ENCODE results near the gene ROCK2. TPM values are rescaled to one million over a fixed set of nuclear protein-coding genes. Genes with fewer than 3 reads are reported as not detected.
"Not testable (repeated sequence)": the region's sequence is repeated elsewhere in the genome, so short reads cannot be mapped to it uniquely, and the experiment has no call there.

Gene ROCK2
- total RNA-seq, 2 experiments from 2014 or later: 19.1 to 20.5 TPM

GRCh38 chr2:11343368-11343649 is 1.1 kb downstream of the ROCK2 start:
- no peak for DNase-seq
- CTCF ChIA-PET: interaction anchor here (1.4 to 1.5 kb wide), 2 partner anchors 219 to 241 kb away, joined by 3 to 5 read pairs; no protein-coding TSS in a partner anchor
- Mint-ChIP-seq H3K27ac (peak overlapping the region; percentile 92), H3K36me3 (ENCODE audit: low read depth) (peaks cover 2% of the 10 kb centered on the region), H3K9me3 (no peaks in the 10 kb centered on the region), H3K4me1 (peaks cover 33% of the 10 kb centered on the region), H3K27me3 (peaks cover 4% of the 10 kb centered on the region), H3K4me3 (peak overlapping the region; percentile 95)
- POLR2A ChIA-PET: no interaction called here

DNA sequence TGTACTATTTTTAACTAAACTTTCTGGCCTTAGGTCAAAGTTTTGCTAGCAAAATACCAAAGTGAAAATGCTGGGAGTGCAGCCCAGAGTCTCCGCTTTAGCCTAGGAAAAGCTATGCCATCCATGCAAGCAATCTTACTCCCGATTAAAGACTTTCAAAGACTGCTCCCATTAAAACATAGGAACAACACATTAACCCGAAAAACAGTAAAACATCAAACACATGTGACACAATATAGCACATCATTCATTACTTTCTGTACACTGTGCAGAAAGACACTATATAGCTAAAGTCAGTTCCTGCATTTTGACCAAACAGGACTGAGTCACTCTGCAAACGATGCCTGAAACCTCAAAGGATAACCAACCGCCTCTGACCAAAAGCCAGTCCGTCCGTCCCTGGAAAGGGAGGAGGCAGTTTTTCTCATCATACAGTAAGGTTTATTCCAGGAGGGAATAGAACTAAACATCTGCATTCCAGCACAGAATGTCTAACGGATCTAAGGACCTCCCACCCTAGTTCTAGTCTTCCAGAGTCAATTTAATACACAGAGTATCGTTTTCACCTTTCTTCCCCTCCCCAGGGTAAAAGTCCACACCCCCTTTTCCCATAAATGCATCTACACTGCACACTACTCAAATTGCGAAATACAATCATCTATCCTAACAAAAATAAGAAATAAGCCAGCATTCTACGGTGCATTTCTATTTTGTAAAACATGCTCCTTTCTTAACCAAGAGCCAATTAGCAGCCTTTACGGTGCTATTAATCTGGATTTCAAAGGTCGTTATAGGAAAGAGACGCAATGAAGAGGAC is 1.7 kb downstream of the ROCK2 start:
- Mint-ChIP-seq H3K36me3 (ENCODE audit: low read depth) (peaks cover 2% of the 10 kb centered on the region), H3K4me3 (peak overlapping the region; percentile 95), H3K4me1 (peaks cover 33% of the 10 kb centered on the region), H3K27ac (peak overlapping the region; percentile 92), H3K27me3 (peaks cover 4% of the 10 kb centered on the region), H3K9me3 (no peaks in the 10 kb centered on the region)
- ChIA-PET CTCF (interaction anchor here (1.0 to 1.5 kb wide), 4 partner anchors 15 to 241 kb away, joined by 3 to 5 read pairs (median 4); no protein-coding TSS in a partner anchor), POLR2A (no interaction called here)
- no peak for DNase-seq

DNA sequence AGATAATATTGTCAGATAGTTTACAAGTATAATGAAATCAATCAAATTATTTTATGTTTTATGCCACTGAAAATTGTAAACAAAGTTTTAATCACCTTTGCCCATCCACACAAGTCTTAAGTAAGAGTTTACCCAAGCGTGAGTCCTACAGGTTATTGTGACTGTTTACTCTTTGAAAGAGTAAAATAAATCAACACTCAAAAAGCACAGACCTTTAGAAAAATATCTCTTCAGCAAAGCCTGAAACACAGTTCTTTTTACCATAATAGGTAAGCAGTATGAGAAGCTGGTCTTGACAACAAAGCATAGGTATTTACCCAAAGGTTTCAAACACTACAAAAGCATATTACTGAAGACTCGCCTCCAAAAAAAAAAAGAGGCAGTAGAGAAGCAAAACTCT is 3.7 kb downstream of the ROCK2 start:
- no peak overlapping the region for H3K27ac Mint-ChIP-seq
- peaks cover 2% of the 10 kb centered on the region for H3K36me3 Mint-ChIP-seq (ENCODE audit: low read depth)
- CTCF ChIA-PET: no interaction called here
- DNase-seq: no peak
- no peaks in the 10 kb centered on the region for H3K27me3 Mint-ChIP-seq
- no peak overlapping the region for H3K4me3 Mint-ChIP-seq
- H3K4me1 Mint-ChIP-seq: peaks cover 33% of the 10 kb centered on the region
- no peaks in the 10 kb centered on the region for H3K9me3 Mint-ChIP-seq
- POLR2A ChIA-PET: no interaction called here

- no peak for DNase-seq
- ChIA-PET POLR2A (no interaction called here), CTCF (no interaction called here)
- Mint-ChIP-seq H3K27me3 (no peaks in the 10 kb centered on the region), H3K27ac (no peak overlapping the region), H3K36me3 (ENCODE audit: low read depth) (peaks cover 2% of the 10 kb centered on the region), H3K4me1 (peaks cover 30% of the 10 kb centered on the region), H3K9me3 (no peaks in the 10 kb centered on the region), H3K4me3 (no peak overlapping the region)
Measured at GRCh38 chr2:11339508-11340083, 4.8 kb downstream of the ROCK2 start.

DNA sequence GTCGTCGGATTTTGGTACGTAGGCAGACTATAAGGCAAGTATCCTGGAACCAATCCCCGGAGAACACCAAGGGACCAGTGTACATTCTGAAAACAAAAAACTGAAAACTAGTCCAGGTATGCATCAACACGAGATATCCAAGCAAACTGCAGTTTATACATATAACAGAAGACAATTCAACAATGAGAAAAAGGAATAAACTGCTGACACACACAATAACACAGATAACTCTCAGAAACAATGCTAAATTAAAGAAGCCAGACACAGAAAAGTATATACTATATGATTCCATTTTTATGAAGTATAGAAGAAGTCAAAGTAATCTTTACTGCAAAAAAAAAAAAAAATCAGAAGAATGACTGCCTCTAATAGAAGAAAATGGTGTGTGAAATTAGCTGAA is 5.9 kb downstream of the ROCK2 start:
- no peak for DNase-seq
- ChIA-PET CTCF (no interaction called here), POLR2A (no interaction called here)
- H3K27me3 Mint-ChIP-seq: no peaks in the 10 kb centered on the region
- peaks cover 2% of the 10 kb centered on the region for H3K36me3 Mint-ChIP-seq (ENCODE audit: low read depth)
- H3K9me3 Mint-ChIP-seq: no peaks in the 10 kb centered on the region
- H3K4me3 Mint-ChIP-seq: no peak overlapping the region
- H3K27ac Mint-ChIP-seq: no peak overlapping the region
- H3K4me1 Mint-ChIP-seq: peaks cover 30% of the 10 kb centered on the region

- POLR2A ChIA-PET: no interaction called here
- Mint-ChIP-seq H3K4me1 (peaks cover 26% of the 10 kb centered on the region), H3K27ac (no peak overlapping the region)
Measured at GRCh38 chr2:11337909-11338308, 6.5 kb downstream of the ROCK2 start.

GRCh38 chr2:11336189-11336588 is 8.2 kb downstream of the ROCK2 start:
- ChIA-PET CTCF (no interaction called here), POLR2A (no interaction called here)
- Mint-ChIP-seq H3K4me3 (no peak overlapping the region), H3K27ac (no peak overlapping the region), H3K4me1 (peaks cover 14% of the 10 kb centered on the region), H3K9me3 (peaks cover 2% of the 10 kb centered on the region), H3K27me3 (no peaks in the 10 kb centered on the region), H3K36me3 (ENCODE audit: low read depth) (peaks cover 3% of the 10 kb centered on the region)
- no peak for DNase-seq

More at GRCh38 chr2:11337909-11338308, 6.5 kb downstream of the ROCK2 start:
- H3K27me3 Mint-ChIP-seq: no peaks in the 10 kb centered on the region
- no peak for DNase-seq
- H3K4me3 Mint-ChIP-seq: no peak overlapping the region
- no peaks in the 10 kb centered on the region for H3K36me3 Mint-ChIP-seq (ENCODE audit: low read depth)
- H3K9me3 Mint-ChIP-seq: no peaks in the 10 kb centered on the region
- CTCF ChIA-PET: no interaction called here

- no peaks in the 10 kb centered on the region for H3K27me3 Mint-ChIP-seq
- H3K36me3 Mint-ChIP-seq (ENCODE audit: low read depth): peaks cover 3% of the 10 kb centered on the region
- no peak overlapping the region for H3K27ac Mint-ChIP-seq
- no peak overlapping the region for H3K4me3 Mint-ChIP-seq
- no peak for DNase-seq
- peaks cover 2% of the 10 kb centered on the region for H3K9me3 Mint-ChIP-seq
- H3K4me1 Mint-ChIP-seq: peaks cover 5% of the 10 kb centered on the region
- ChIA-PET POLR2A (no interaction called here), CTCF (no interaction called here)
Measured at GRCh38 chr2:11333427-11334183, 10.8 kb downstream of the ROCK2 start.

- peaks cover 5% of the 10 kb centered on the region for H3K36me3 Mint-ChIP-seq (ENCODE audit: low read depth)
- H3K9me3 Mint-ChIP-seq: peaks cover 2% of the 10 kb centered on the region
- no peaks in the 10 kb centered on the region for H3K27me3 Mint-ChIP-seq
- ChIA-PET CTCF (no interaction called here), POLR2A (no interaction called here)
- peaks cover 2% of the 10 kb centered on the region for H3K4me1 Mint-ChIP-seq
- no peak for DNase-seq
- no peak overlapping the region for H3K27ac Mint-ChIP-seq
- H3K4me3 Mint-ChIP-seq: no peak overlapping the region
Measured at GRCh38 chr2:11332596-11332995, 11.8 kb downstream of the ROCK2 start.

GRCh38 chr2:11330457-11331142 is 13.8 kb downstream of the ROCK2 start:
- Mint-ChIP-seq H3K4me1 (peaks cover 2% of the 10 kb centered on the region), H3K36me3 (ENCODE audit: low read depth) (peaks cover 5% of the 10 kb centered on the region), H3K27ac (no peak overlapping the region), H3K9me3 (peaks cover 2% of the 10 kb centered on the region), H3K27me3 (no peaks in the 10 kb centered on the region), H3K4me3 (no peak overlapping the region)
- ChIA-PET POLR2A (no interaction called here), CTCF (no interaction called here)
- DNase-seq: no peak

DNA sequence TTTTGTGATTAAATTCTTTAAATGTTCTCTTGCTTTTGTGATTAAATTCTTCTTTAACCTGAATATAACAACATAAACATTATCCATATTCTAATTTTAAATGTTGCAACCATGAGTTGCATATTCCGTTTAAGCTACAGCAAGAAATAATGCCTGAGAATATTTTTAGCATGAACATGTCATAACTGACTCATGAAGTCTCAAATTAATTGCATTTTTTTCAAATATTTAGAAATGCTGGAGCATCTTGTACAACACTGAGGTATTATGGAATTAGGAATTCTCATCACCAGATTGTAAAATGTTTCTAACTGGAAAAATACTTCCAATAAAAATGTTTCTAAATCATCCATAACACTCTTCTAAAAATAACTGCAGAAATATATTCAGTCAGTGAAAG is 14.7 kb downstream of the ROCK2 start:
- H3K4me1 Mint-ChIP-seq: peaks cover 2% of the 10 kb centered on the region
- peaks cover 2% of the 10 kb centered on the region for H3K9me3 Mint-ChIP-seq
- H3K36me3 Mint-ChIP-seq (ENCODE audit: low read depth): peaks cover 5% of the 10 kb centered on the region
- H3K27me3 Mint-ChIP-seq: no peaks in the 10 kb centered on the region
- H3K4me3 Mint-ChIP-seq: no peak overlapping the region
- no peak overlapping the region for H3K27ac Mint-ChIP-seq
- CTCF ChIA-PET: no interaction called here
- no peak for DNase-seq
- POLR2A ChIA-PET: no interaction called here

- POLR2A ChIA-PET; H3K9me3 Mint-ChIP-seq; H3K4me3 Mint-ChIP-seq; H3K27ac Mint-ChIP-seq; H3K27me3 Mint-ChIP-seq; H3K4me1 Mint-ChIP-seq; H3K36me3 Mint-ChIP-seq (ENCODE audit: low read depth); DNase-seq: not testable (repeated sequence)
- CTCF ChIA-PET: interaction anchor here (1.0 kb wide), 1 partner anchor 12 kb away, joined by 3 read pairs; no protein-coding TSS in a partner anchor
Measured at GRCh38 chr2:11328522-11328921, 15.9 kb downstream of the ROCK2 start.

GRCh38 chr2:11327871-11328270 is 16.6 kb downstream of the ROCK2 start:
- Mint-ChIP-seq H3K36me3 (ENCODE audit: low read depth) (peaks cover 5% of the 10 kb centered on the region), H3K4me1 (peaks cover 2% of the 10 kb centered on the region), H3K9me3 (peaks cover 2% of the 10 kb centered on the region), H3K4me3 (no peak overlapping the region), H3K27ac (no peak overlapping the region), H3K27me3 (no peaks in the 10 kb centered on the region)
- CTCF ChIA-PET: interaction anchor here (1.0 kb wide), 1 partner anchor 11 kb away, joined by 3 read pairs; no protein-coding TSS in a partner anchor
- no peak for DNase-seq
- POLR2A ChIA-PET: interaction anchor here (0.7 kb wide), 1 partner anchor 12 kb away, joined by 4 read pairs; no protein-coding TSS in a partner anchor
